ENCODE data around the gene TREML1.
"Not testable (repeated sequence)": the region's sequence is repeated elsewhere in the genome, so short reads cannot be mapped to it uniquely, and the experiment has no call there.

Gene TREML1

DNA sequence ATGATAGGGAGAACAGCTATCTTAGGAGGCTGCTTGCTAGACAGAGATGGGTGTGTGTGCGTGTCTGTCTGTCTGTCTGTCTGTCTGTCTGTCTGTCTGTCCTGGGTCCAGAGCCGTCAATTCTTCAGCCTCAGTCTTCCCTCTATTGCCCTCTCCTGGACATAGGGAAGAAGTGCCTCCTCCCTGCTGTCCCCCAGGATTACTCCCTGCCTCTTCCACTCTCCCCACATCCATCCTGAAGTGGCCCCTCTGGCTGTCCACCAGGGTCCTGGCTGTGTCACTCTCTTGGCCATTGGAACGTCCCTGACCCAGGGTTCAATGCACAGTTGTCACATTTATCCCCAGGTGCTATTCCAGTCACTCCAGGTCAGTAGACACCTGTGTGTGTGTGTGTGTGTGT is 36.6 kb upstream of the TREML1 start:
- no CpG with 5 or more reads among the region's 3 CpGs for WGBS (ENCODE audit: insufficient coverage, insufficient read length)
- Histone ChIP-seq H3K36me3 (ENCODE audit: control insufficient read depth, insufficient read depth, low read length) (no peaks in the 10 kb centered on the region), H3K9me3 (ENCODE audit: control insufficient read depth, insufficient read depth, low read length) (no peaks in the 10 kb centered on the region), H3K4me1 (ENCODE audit: control insufficient read depth, insufficient read depth, low read length) (no peaks in the 10 kb centered on the region), H3K27me3 (ENCODE audit: control insufficient read depth, insufficient read depth, low read length) (no peaks in the 10 kb centered on the region), H3K4me3 (ENCODE audit: low read length) (no peak overlapping the region), H3K27ac (ENCODE audit: low read length) (no peak overlapping the region)
- DNase-seq (ENCODE audit: low read depth, low spot score): no peak

DNA sequence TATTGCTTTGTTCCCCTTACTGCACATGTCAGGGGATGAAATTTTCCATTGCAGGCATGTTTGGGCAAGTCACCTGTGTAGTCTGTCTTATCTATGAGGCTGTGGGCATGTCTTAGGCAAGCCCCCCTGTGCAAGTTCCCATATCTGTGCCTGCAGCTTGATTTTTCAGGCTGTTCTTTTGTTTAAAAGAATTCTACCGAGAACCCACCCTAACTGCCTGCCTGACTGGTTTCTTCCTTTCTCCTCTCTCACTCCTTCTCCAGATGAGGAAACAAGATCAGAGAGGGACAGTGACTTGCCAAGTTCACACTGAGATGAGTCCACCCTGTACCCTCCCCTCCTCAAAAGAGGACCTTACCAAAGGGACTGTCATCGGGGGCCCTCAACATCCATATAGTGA is 35.8 kb upstream of the TREML1 start:
- no peaks in the 10 kb centered on the region for H3K9me3 ChIP-seq (ENCODE audit: control insufficient read depth, insufficient read depth, low read length)
- no peaks in the 10 kb centered on the region for H3K4me1 ChIP-seq (ENCODE audit: control insufficient read depth, insufficient read depth, low read length)
- no peaks in the 10 kb centered on the region for H3K36me3 ChIP-seq (ENCODE audit: control insufficient read depth, insufficient read depth, low read length)
- no peak for DNase-seq (ENCODE audit: low read depth, low spot score)
- no CpG with 5 or more reads among the region's 2 CpGs for WGBS (ENCODE audit: insufficient coverage, insufficient read length)
- H3K27me3 ChIP-seq (ENCODE audit: control insufficient read depth, insufficient read depth, low read length): no peaks in the 10 kb centered on the region
- no peak overlapping the region for H3K27ac ChIP-seq (ENCODE audit: low read length)
- no peak overlapping the region for H3K4me3 ChIP-seq (ENCODE audit: low read length)

DNA sequence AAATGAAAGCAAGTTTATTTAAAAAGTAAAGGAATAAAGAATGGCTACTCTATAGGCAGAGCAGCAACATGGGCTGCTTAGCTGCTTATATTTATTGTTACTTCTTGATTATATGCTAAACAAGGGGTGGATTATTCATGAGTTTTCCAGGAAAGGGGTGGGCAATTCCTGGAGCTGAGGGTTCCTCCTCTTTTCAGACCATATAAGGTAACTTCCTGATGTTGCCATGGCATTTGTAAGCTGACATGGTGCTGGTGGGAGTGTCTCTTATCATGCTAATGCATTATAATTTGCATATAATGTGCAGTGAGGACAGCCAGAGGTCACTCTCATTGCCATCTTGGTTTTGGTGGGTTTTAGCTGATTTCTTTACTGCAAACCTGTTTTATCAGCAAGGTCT is 34.9 kb upstream of the TREML1 start:
- DNase-seq (ENCODE audit: low read depth, low spot score); H3K4me1 ChIP-seq (ENCODE audit: control insufficient read depth, insufficient read depth, low read length); H3K27ac ChIP-seq (ENCODE audit: low read length); H3K9me3 ChIP-seq (ENCODE audit: control insufficient read depth, insufficient read depth, low read length); H3K27me3 ChIP-seq (ENCODE audit: control insufficient read depth, insufficient read depth, low read length); H3K36me3 ChIP-seq (ENCODE audit: control insufficient read depth, insufficient read depth, low read length); H3K4me3 ChIP-seq (ENCODE audit: low read length): not testable (repeated sequence)

DNA sequence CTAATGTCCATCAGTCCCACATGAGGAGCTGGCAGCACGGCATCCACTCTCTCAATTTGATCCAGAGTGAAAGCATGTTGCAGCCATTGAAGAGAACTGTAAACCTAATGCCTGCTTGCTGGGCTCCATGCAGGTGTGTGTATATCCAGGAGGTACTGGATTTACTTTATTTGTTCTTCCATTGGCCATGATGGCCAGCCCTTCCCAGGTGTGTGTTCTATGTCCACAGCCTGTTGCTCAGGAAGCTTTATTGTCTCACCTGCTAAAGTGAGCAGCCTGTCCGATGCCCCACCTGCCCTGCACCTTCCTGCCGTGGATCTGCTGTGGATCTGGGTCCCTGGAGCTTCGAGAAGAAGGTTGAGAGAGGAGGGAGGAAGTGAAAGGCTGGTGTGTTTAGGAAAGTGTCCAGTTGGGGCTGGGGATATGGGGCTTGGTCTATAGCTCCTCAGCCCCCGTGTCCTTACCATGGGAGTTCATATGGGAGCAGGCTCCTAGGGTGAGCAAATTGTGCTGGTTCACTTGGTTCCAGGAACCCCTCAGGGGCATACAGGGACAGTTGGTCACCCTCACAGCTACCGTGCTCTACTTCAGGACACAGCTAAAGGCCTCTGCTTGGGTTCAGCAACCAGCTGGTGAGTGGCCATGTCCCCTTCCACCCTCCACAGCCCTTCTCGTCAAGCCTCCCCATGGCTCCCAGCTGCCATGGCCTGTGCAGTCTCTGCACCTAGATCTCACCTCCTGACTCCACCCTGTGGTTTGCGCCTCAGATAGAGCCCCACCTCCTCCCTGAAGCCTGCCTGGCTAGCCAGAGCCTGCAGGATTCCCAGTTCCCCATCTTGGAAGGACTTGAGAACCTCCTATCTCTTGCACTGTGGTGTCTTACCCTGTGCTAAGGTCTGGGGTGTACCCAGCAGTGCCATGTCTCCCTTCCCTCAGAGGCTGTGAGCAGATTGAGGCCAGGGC is 34.1 kb upstream of the TREML1 start:
- H3K36me3 ChIP-seq (ENCODE audit: control insufficient read depth, insufficient read depth, low read length): no peaks in the 10 kb centered on the region
- no peaks in the 10 kb centered on the region for H3K9me3 ChIP-seq (ENCODE audit: control insufficient read depth, insufficient read depth, low read length)
- no peaks in the 10 kb centered on the region for H3K4me1 ChIP-seq (ENCODE audit: control insufficient read depth, insufficient read depth, low read length)
- no peaks in the 10 kb centered on the region for H3K27me3 ChIP-seq (ENCODE audit: control insufficient read depth, insufficient read depth, low read length)
- no peak overlapping the region for H3K27ac ChIP-seq (ENCODE audit: low read length)
- no CpG with 5 or more reads among the region's 8 CpGs for whole genome bisulfite sequencing (ENCODE audit: insufficient coverage, insufficient read length)
- no peak for DNase-seq (ENCODE audit: low read depth, low spot score)
- no peak overlapping the region for H3K4me3 ChIP-seq (ENCODE audit: low read length)

DNA sequence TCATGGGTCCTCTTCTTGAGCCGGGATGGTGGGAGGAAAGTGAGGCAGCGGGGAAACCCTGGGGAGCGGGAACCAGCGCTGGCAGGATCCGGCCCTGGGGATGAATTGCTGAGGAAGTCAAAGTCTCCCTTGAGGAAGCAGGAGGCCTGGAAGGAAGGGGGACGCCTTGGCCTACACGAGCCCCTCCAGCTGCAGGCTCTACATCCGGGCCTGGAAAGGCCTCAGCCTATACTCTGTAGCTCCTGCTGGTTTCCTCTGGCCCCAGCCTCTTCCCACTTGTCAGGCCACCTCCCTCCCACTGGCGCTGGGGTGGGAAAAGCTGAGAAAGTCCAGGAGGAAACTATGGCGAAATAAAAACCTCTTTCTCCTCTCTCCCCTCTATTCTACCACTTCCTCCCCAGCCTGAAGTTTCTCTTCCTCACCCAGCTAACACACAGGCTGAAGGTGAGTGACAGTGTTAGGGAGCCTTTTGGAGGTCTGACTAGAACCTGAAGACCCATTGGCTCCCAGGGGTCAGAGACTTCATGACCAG is 31.9 kb upstream of the TREML1 start:
- H3K27ac ChIP-seq (ENCODE audit: low read length): no peak overlapping the region
- no CpG with 5 or more reads among the region's 10 CpGs for WGBS (ENCODE audit: insufficient coverage, insufficient read length)
- no peak for DNase-seq (ENCODE audit: low read depth, low spot score)
- H3K36me3 ChIP-seq (ENCODE audit: control insufficient read depth, insufficient read depth, low read length): no peaks in the 10 kb centered on the region
- no peaks in the 10 kb centered on the region for H3K9me3 ChIP-seq (ENCODE audit: control insufficient read depth, insufficient read depth, low read length)
- no peak overlapping the region for H3K4me3 ChIP-seq (ENCODE audit: low read length)
- no peaks in the 10 kb centered on the region for H3K4me1 ChIP-seq (ENCODE audit: control insufficient read depth, insufficient read depth, low read length)
- no peaks in the 10 kb centered on the region for H3K27me3 ChIP-seq (ENCODE audit: control insufficient read depth, insufficient read depth, low read length)

DNA sequence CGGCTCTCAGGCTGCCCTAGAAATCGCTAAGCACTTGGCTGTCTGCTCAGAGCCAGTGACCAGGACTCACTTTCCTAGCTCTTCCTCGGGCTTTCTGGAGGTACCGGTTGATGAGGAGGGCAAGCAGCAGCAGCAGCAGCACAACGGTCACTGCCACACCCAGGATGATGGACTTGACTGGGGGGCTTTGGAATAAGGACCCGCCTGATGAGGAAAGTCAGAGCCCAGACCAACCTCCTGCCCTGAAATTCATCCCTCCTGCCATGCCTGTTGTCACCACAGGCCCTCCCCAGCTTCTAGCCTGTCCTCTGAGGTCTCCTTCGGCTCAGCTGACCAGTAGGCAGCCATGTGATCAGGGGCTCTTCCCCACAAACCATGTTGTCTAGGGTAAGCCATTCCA is 30.6 kb upstream of the TREML1 start:
- no CpG with 5 or more reads among the region's 7 CpGs for WGBS (ENCODE audit: insufficient coverage, insufficient read length)
- H3K27me3 ChIP-seq (ENCODE audit: control insufficient read depth, insufficient read depth, low read length): no peaks in the 10 kb centered on the region
- H3K27ac ChIP-seq (ENCODE audit: low read length): no peak overlapping the region
- H3K4me1 ChIP-seq (ENCODE audit: control insufficient read depth, insufficient read depth, low read length): no peaks in the 10 kb centered on the region
- H3K36me3 ChIP-seq (ENCODE audit: control insufficient read depth, insufficient read depth, low read length): no peaks in the 10 kb centered on the region
- DNase-seq (ENCODE audit: low read depth, low spot score): no peak
- no peaks in the 10 kb centered on the region for H3K9me3 ChIP-seq (ENCODE audit: control insufficient read depth, insufficient read depth, low read length)
- H3K4me3 ChIP-seq (ENCODE audit: low read length): no peak overlapping the region

DNA sequence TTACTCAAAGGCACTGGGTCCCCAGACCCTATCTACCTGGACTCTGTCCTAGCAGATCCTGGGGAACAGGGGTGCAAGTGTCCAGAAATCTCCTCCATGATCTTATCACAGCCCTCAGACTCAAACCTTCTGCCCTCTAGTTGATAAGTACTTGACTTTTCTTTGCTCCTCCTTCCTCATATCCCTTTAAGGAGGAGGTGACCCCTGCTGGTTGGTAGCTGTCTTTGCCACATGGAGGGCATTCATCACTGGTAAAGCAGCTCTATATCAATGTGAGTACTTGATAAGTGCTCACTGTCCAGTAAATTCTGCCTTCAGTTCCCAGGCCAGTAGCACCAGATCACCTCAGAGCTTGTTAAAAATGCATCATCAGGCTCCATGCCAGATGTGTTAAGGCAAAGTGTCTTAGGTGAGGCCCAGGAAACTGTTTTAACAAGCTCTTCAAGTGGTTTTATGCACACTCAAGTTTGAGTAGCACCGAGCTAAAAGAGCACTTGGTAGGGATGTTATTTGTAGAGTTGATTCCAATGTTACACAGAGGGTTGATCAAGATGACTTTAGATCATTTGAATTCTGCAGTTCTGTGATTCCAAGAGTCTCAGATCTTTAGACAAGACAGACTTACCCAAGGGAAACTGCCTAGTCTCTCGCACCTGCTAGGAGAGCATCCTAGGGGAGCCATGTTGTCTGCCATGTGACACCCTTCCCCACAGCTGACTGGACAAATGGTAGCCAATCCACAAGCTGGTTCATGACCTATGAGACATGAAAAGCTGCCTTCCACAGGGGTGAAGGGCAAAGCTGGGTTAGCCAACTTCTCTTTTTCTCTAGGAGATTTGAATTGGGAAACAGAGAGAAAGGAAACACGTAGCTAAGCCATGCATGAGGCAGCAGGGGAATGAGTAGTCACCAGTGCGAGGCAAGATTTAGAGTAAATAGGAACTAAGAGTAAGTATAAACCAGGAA is 28.2 kb upstream of the TREML1 start:
- no CpG with 5 or more reads among the region's 4 CpGs for WGBS (ENCODE audit: insufficient coverage, insufficient read length)

DNA sequence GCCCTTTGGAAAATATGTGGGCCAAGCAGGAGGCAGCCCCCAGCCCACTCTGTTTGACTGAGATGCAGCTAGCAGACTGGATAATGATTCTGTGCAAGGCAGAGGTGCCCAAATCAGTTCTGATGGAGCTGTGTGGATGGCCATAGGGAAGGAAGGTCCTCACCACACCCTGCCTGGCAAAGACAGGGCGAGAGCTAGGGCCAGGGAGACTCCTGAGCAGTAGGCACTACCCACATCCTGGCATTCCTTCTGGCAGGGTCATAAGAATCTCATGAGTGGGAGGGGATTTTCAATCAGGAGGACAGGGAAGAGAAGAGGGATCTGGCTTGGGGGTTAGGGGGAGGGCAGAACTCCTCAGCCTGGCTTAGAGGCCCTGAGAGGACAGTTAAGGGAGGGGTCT is 27.4 kb upstream of the TREML1 start:
- WGBS (ENCODE audit: insufficient coverage, insufficient read length): no CpG with 5 or more reads among the region's 1 CpG
- H3K27ac ChIP-seq (ENCODE audit: low read length): no peak overlapping the region
- no peaks in the 10 kb centered on the region for H3K9me3 ChIP-seq (ENCODE audit: control insufficient read depth, insufficient read depth, low read length)
- no peaks in the 10 kb centered on the region for H3K36me3 ChIP-seq (ENCODE audit: control insufficient read depth, insufficient read depth, low read length)
- no peak overlapping the region for H3K4me3 ChIP-seq (ENCODE audit: low read length)
- no peak for DNase-seq (ENCODE audit: low read depth, low spot score)
- no peaks in the 10 kb centered on the region for H3K27me3 ChIP-seq (ENCODE audit: control insufficient read depth, insufficient read depth, low read length)
- H3K4me1 ChIP-seq (ENCODE audit: control insufficient read depth, insufficient read depth, low read length): no peaks in the 10 kb centered on the region

More for the DNA sequence above, 28.2 kb upstream of the TREML1 start:
- no peak for DNase-seq (ENCODE audit: low read depth, low spot score)
- Histone ChIP-seq H3K36me3 (ENCODE audit: control insufficient read depth, insufficient read depth, low read length) (no peaks in the 10 kb centered on the region), H3K4me3 (ENCODE audit: low read length) (no peak overlapping the region), H3K9me3 (ENCODE audit: control insufficient read depth, insufficient read depth, low read length) (no peaks in the 10 kb centered on the region), H3K27me3 (ENCODE audit: control insufficient read depth, insufficient read depth, low read length) (no peaks in the 10 kb centered on the region), H3K27ac (ENCODE audit: low read length) (no peak overlapping the region), H3K4me1 (ENCODE audit: control insufficient read depth, insufficient read depth, low read length) (no peaks in the 10 kb centered on the region)

DNA sequence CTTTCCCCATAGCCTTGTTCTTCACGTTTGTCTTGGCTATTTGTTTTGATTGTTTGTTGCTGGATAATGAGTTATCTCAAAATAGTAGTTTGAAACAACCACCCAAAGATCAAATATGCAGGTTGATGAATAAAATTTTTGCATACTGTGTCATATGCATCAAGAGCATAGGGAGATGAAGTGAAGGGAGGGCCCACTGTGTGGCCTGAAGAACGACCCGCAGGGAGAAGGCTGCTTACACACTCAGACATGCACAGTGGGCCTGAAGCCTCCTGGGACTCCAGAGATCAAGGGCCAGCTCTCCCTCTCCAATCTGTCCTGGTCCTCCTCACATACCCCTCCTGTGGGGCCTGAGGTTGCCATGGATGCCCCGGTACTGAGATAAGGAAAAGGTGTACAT is 25.0 kb upstream of the TREML1 start:
- H3K36me3 ChIP-seq (ENCODE audit: control insufficient read depth, insufficient read depth, low read length): no peaks in the 10 kb centered on the region
- no peak overlapping the region for H3K27ac ChIP-seq (ENCODE audit: low read length)
- H3K4me1 ChIP-seq (ENCODE audit: control insufficient read depth, insufficient read depth, low read length): no peaks in the 10 kb centered on the region
- WGBS (ENCODE audit: insufficient coverage, insufficient read length): no CpG with 5 or more reads among the region's 4 CpGs
- H3K9me3 ChIP-seq (ENCODE audit: control insufficient read depth, insufficient read depth, low read length): no peaks in the 10 kb centered on the region
- H3K4me3 ChIP-seq (ENCODE audit: low read length): no peak overlapping the region
- DNase-seq (ENCODE audit: low read depth, low spot score): no peak
- H3K27me3 ChIP-seq (ENCODE audit: control insufficient read depth, insufficient read depth, low read length): no peaks in the 10 kb centered on the region

DNA sequence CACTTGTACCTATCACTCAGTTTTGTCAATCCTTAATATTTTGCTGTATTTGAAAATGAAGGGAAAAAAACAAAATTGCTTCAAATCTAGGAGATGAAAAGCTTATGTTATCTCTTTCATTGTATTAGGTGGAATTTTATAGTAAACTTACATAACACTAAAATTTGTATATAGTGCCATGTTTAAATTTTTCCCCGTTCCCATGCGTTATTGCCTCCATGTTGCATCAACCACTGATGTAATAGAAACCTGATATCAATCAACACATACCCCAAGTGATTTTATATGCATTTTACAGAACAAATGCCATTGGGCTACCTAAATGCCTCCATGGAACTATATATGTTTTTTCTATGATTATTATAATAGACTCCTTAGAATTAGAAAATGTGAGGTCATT is 23.5 kb upstream of the TREML1 start:
- Histone ChIP-seq H3K27ac (ENCODE audit: low read length) (no peak overlapping the region), H3K36me3 (ENCODE audit: control insufficient read depth, insufficient read depth, low read length) (no peaks in the 10 kb centered on the region), H3K4me3 (ENCODE audit: low read length) (no peak overlapping the region), H3K27me3 (ENCODE audit: control insufficient read depth, insufficient read depth, low read length) (no peaks in the 10 kb centered on the region), H3K9me3 (ENCODE audit: control insufficient read depth, insufficient read depth, low read length) (no peaks in the 10 kb centered on the region), H3K4me1 (ENCODE audit: control insufficient read depth, insufficient read depth, low read length) (no peaks in the 10 kb centered on the region)
- DNase-seq (ENCODE audit: low read depth, low spot score): no peak
- no CpG with 5 or more reads among the region's 2 CpGs for WGBS (ENCODE audit: insufficient coverage, insufficient read length)

Data from iPS DF 6.9 (cell line).